NK-92 (cell line): Measurements from ENCODE around the gene BEGAIN.

Source experiments
- DNase-seq: peaks from one replicate; lab custom pipeline; 2025; ENCODE audit not compliant: unreplicated experiment; lab: John Stamatoyannopoulos, UW

The BEGAIN gene

GRCh38 chr14:100538351-100539002 lies 48.7 kb downstream of the BEGAIN start:
- no peak for DNase-seq

- no peak for DNase-seq
Measured at GRCh38 chr14:100537446-100538350, 49.5 kb downstream of the BEGAIN start.

- DNase-seq = no peak
Measured at GRCh38 chr14:100536721-100537445, 50.3 kb downstream of the BEGAIN start.

- no peak for DNase-seq
Measured at GRCh38 chr14:100536121-100536510, 51.1 kb downstream of the BEGAIN start.

GRCh38 chr14:100535287-100536120 lies 51.7 kb downstream of the BEGAIN start:
- no peak for DNase-seq

- DNase-seq = no peak
Measured at GRCh38 chr14:100534528-100535286, 52.5 kb downstream of the BEGAIN start.

- no peak for DNase-seq
Measured at GRCh38 chr14:100533656-100534485, 53.3 kb downstream of the BEGAIN start.

- no peak for DNase-seq
Measured at GRCh38 chr14:100532906-100533655, 54.1 kb downstream of the BEGAIN start.

- DNase-seq = no peak
Measured at GRCh38 chr14:100532154-100532861, 54.9 kb downstream of the BEGAIN start.

- DNase-seq = no peak
Measured at GRCh38 chr14:100531152-100532121, 55.8 kb downstream of the BEGAIN start.

GRCh38 chr14:100530270-100531072 lies 56.7 kb downstream of the BEGAIN start:
- DNase-seq = no peak

GRCh38 chr14:100529561-100530031 lies 57.6 kb downstream of the BEGAIN start:
- no peak for DNase-seq

GRCh38 chr14:100528962-100529560 lies 58.2 kb downstream of the BEGAIN start:
- no peak for DNase-seq

- DNase-seq = no peak
Measured at GRCh38 chr14:100526632-100527031, 60.6 kb downstream of the BEGAIN start.

- DNase-seq = no peak
Measured at GRCh38 chr14:100526057-100526456, 61.2 kb downstream of the BEGAIN start.
